Suprapubic skin (tissue), 4 donors: ENCODE results near the gene ITGAL. TPM values are rescaled to one million over a fixed set of nuclear protein-coding genes. Genes with fewer than 3 reads are reported as not detected.
"Not testable (repeated sequence)": the region's sequence is repeated elsewhere in the genome, so short reads cannot be mapped to it uniquely, and the experiment has no call there.

ENCODE experiments used
- DNase-seq, 2 donors: peaks; one replicate each; pipeline ENCODE4 v3.0.0-alpha.2; 2019; ENCODE audit warnings: low spot score in 2 of 2
- H3K27ac ChIP-seq: fragments of 200-600 bp; sonication (generic); one replicate; pipeline ENCODE4 v1.5.1; 2019
- H3K27me3 ChIP-seq: fragments of 200-600 bp; sonication (generic); one replicate; pipeline ENCODE4 v1.5.1; 2019
- H3K36me3 ChIP-seq: fragments of 200-600 bp; sonication (generic); one replicate; pipeline ENCODE4 v1.5.1; 2019
- H3K4me1 ChIP-seq: fragments of 200-600 bp; sonication (generic); one replicate; pipeline ENCODE4 v1.5.1; 2019
- H3K4me3 ChIP-seq: fragments of 200-600 bp; sonication (generic); one replicate; pipeline ENCODE4 v1.5.1; 2019; ENCODE audit warnings: mild to moderate bottlenecking
- H3K9me3 ChIP-seq: fragments of 200-600 bp; sonication (generic); one replicate; pipeline ENCODE4 v1.5.1; 2019
- EP300 ChIP-seq: sonication (generic); formaldehyde crosslinking; IDR thresholded peaks from one replicate; pipeline ENCODE4 v1.6.1; 2017; ENCODE audit warnings: antibody characterized with exemption
- POLR2A ChIP-seq, 2 donors: fragments of 450-650 bp; IDR thresholded peaks; one replicate each; pipeline ENCODE4 v1.6.1; 2017; ENCODE audit warnings: antibody characterized with exemption in 2 of 2, mild to moderate bottlenecking in 2 of 2, moderate library complexity in 2 of 2
- POLR2AphosphoS5 ChIP-seq, 3 donors: sonication (generic); formaldehyde crosslinking; IDR thresholded peaks; one replicate each; pipeline ENCODE4 v1.6.1; 2017; ENCODE audit warnings: antibody characterized with exemption in 3 of 3
- WGBS: methylation state at CpG from one replicate; pipeline ENCODE4 v1.1.5; 2018; 5-methylcytosine and 5-hydroxymethylcytosine counted together
- total RNA-seq, 4 donors: library from RNA; depleted of rRNA; stranded (reverse); fragments of >200 nt; gene quantifications; one replicate each; pipeline ENCODE4 v1.1.0, GENCODE V29; 2016
- TF ChIP-seq, protein P1 (sequence below), 2 donors: fragments of 200-600 bp in 1 of 2; fragments of 450-650 bp in 1 of 2; sonication (generic) in 1 of 2; IDR thresholded peaks; one replicate each; pipeline ENCODE4 v1.5.1; 2016 to 2019; ENCODE audit warnings: antibody characterized with exemption in 2 of 2, mild to moderate bottlenecking in 1 of 2, moderate library complexity in 1 of 2

Gene ITGAL
- total RNA-seq, 4 donors from 2014 or later = 0.47 to 4.3 (median 1.9) TPM

DNA sequence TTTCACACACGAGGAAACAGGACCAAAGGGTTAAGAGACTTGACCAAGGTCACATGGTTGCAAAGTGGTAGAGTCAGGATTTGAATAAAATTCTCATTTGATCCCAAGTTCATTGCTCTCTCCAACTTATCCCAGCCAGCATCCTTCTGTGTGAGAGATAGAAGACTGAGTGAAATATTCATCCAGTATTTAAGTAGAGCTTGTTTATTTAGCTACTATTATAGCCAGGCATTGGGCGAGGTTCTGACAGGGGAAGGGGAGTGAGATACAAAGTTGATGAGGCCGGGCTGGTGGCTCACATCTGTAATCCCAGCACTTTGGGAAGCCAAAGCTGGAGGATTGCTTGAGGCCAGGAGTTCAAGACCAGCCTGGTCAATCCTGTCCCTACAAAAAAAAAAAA, 4.4 kb downstream of the ITGAL start:
- peaks cover 25% of the 10 kb centered on the region for H3K27me3 ChIP-seq
- H3K9me3 ChIP-seq = no peaks in the 10 kb centered on the region
- no peaks in the 10 kb centered on the region for H3K4me1 ChIP-seq
- DNase-seq = no peak
- no peaks in the 10 kb centered on the region for H3K36me3 ChIP-seq
- no peak overlapping the region for H3K4me3 ChIP-seq
- TF ChIP-seq EP300 (no peak), POLR2A (IDR thresholded peaks at IDR 0.05) (no peak), POLR2AphosphoS5 (IDR thresholded peaks at IDR 0.05) (no peak)
- TF ChIP-seq, protein P1, sequence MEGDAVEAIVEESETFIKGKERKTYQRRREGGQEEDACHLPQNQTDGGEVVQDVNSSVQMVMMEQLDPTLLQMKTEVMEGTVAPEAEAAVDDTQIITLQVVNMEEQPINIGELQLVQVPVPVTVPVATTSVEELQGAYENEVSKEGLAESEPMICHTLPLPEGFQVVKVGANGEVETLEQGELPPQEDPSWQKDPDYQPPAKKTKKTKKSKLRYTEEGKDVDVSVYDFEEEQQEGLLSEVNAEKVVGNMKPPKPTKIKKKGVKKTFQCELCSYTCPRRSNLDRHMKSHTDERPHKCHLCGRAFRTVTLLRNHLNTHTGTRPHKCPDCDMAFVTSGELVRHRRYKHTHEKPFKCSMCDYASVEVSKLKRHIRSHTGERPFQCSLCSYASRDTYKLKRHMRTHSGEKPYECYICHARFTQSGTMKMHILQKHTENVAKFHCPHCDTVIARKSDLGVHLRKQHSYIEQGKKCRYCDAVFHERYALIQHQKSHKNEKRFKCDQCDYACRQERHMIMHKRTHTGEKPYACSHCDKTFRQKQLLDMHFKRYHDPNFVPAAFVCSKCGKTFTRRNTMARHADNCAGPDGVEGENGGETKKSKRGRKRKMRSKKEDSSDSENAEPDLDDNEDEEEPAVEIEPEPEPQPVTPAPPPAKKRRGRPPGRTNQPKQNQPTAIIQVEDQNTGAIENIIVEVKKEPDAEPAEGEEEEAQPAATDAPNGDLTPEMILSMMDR (IDR thresholded peaks at IDR 0.05) = no peak
- no peak overlapping the region for H3K27ac ChIP-seq
- WGBS = 69% methylated on average over 3 of the region's 3 CpGs

DNA sequence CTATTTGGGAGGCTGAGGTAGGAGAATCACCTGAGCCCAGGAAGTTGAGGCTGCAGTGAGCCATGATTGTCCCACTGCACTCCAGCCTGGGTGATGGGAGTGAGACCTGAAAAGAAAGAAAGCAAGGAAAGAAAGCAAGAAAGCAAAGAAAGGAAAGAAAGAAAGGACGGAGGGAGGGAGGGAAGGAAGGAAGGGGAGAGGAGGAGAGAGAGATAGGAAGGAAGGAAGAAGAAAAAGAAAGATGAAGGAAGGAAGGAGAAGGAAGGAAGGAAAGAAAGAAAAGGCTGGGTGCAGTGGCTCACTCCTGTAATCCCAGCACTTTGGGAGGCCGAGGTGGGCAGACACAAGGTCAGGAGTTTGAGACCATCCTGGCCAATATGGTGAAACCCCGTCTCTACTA, 5.2 kb downstream of the ITGAL start:
- 87% methylated on average over 3 of the region's 3 CpGs for WGBS
- not testable (repeated sequence) for H3K9me3 ChIP-seq

DNA sequence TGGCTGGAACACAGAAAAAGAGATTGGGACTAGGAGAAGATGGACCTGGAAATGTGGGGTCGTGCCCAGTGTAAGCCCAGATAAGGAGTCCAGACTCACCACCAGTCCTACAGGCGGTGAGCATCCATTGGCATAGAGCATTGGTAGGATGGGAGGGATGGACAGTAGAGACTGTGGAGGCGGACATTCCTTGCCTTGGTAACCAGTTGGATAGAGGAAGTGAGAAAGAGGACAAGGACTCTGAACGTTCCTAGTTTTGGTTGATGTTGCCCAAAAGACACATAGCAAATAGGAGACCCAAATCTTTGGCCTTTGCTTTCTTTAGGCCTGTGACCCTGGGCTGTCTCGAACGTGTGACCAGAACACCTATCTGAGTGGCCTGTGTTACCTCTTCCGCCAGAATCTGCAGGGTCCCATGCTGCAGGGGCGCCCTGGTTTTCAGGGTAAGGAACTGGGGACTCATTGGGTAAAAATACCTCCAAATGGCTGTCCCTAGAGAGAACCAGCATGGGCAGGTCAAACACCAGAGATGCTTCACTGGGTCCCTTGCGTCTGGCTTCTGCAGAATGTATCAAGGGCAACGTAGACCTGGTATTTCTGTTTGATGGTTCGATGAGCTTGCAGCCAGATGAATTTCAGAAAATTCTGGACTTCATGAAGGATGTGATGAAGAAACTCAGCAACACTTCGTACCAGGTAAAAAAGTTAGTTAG, 6.4 kb downstream of the ITGAL start:
- TF ChIP-seq POLR2A (IDR thresholded peaks at IDR 0.05) = no peak
- TF ChIP-seq, protein P1 (IDR thresholded peaks at IDR 0.05) = no peak
- no peak for TF ChIP-seq POLR2AphosphoS5 (IDR thresholded peaks at IDR 0.05)
- TF ChIP-seq EP300 = no peak
- Histone ChIP-seq H3K4me3 (no peak overlapping the region), H3K36me3 (no peaks in the 10 kb centered on the region), H3K27me3 (peaks cover 18% of the 10 kb centered on the region), H3K9me3 (no peaks in the 10 kb centered on the region), H3K4me1 (no peaks in the 10 kb centered on the region), H3K27ac (no peak overlapping the region)
- DNase-seq = no peak
- 87% methylated on average over 12 of the region's 12 CpGs for WGBS

More for the DNA sequence above, 5.2 kb downstream of the ITGAL start:
- peaks cover 25% of the 10 kb centered on the region for H3K27me3 ChIP-seq
- not testable (repeated sequence) for H3K27ac ChIP-seq, H3K4me1 ChIP-seq, H3K36me3 ChIP-seq, H3K4me3 ChIP-seq, DNase-seq

DNA sequence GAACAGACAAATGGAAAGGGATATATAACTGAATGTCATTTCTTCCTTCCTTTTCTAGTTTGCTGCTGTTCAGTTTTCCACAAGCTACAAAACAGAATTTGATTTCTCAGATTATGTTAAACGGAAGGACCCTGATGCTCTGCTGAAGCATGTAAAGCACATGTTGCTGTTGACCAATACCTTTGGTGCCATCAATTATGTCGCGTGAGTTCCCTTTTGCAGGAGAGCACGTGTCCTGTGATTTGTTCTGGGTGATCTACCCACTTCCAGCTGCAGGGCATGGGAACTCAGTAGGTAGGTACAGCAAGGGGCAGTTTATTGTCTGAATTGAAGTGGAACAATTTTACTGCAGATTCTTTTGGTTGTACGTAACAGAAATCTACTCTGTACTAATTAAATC, 8.8 kb downstream of the ITGAL start:
- H3K36me3 ChIP-seq = no peaks in the 10 kb centered on the region
- TF ChIP-seq EP300 = no peak
- no peak for TF ChIP-seq POLR2A (IDR thresholded peaks at IDR 0.05)
- TF ChIP-seq, protein P1 (IDR thresholded peaks at IDR 0.05) = no peak
- no peak for TF ChIP-seq POLR2AphosphoS5 (IDR thresholded peaks at IDR 0.05)
- H3K4me1 ChIP-seq = no peaks in the 10 kb centered on the region
- no peak overlapping the region for H3K4me3 ChIP-seq
- 70% methylated on average over 5 of the region's 5 CpGs for WGBS
- H3K27me3 ChIP-seq = no peaks in the 10 kb centered on the region
- H3K27ac ChIP-seq = no peak overlapping the region
- DNase-seq = no peak
- H3K9me3 ChIP-seq = no peaks in the 10 kb centered on the region

- no peaks in the 10 kb centered on the region for H3K36me3 ChIP-seq
- H3K27me3 ChIP-seq = no peaks in the 10 kb centered on the region
- WGBS = 84% methylated on average over 3 of the region's 3 CpGs
- no peak for DNase-seq
- H3K4me1 ChIP-seq = no peaks in the 10 kb centered on the region
- TF ChIP-seq, protein P1 (IDR thresholded peaks at IDR 0.05) = no peak
- no peak for TF ChIP-seq POLR2A (IDR thresholded peaks at IDR 0.05)
- no peak for TF ChIP-seq POLR2AphosphoS5 (IDR thresholded peaks at IDR 0.05)
- TF ChIP-seq EP300 = no peak
- no peaks in the 10 kb centered on the region for H3K9me3 ChIP-seq
- no peak overlapping the region for H3K4me3 ChIP-seq
- no peak overlapping the region for H3K27ac ChIP-seq
These were observed 9.8 kb downstream of the ITGAL start for GRCh38 chr16:30482366-30482765.

DNA sequence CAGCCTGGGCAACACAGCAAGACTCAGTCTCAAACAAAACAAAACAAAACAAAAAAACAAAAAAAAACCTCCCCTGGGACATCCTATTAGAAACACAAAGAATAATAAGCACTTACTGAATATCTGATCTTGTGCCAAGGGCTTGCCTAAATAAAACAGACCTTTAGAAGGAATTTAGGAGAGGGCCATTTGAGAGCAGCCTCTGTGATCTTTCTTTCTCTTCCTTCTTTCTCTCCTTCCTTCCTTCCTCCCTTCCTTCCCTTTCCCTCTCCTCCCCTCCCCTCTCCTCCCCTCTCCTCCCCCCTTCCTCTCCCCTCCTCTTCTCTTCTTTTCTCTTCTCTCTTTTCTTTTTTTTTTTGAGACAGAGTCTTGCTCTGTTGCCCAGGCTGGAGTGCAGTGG, 12.3 kb downstream of the ITGAL start:
- H3K27ac ChIP-seq = no peak overlapping the region
- no peaks in the 10 kb centered on the region for H3K9me3 ChIP-seq
- H3K4me1 ChIP-seq = peaks cover 7% of the 10 kb centered on the region
- no peak for TF ChIP-seq POLR2AphosphoS5 (IDR thresholded peaks at IDR 0.05)
- no peak for TF ChIP-seq EP300
- no peak for TF ChIP-seq POLR2A (IDR thresholded peaks at IDR 0.05)
- TF ChIP-seq, protein P1 (IDR thresholded peaks at IDR 0.05) = no peak
- H3K27me3 ChIP-seq = no peaks in the 10 kb centered on the region
- H3K36me3 ChIP-seq = no peaks in the 10 kb centered on the region
- no peak for DNase-seq
- no peak overlapping the region for H3K4me3 ChIP-seq
